HL-60/S4 (cell line): ENCODE data around the gene POU2F1.

Source experiments
- in situ Hi-C: fragments of 300-500 bp; cut with MboI; formaldehyde crosslinking; loops from 2 replicates; pipeline ENCODE4 v1.14.3; 2022; ENCODE audit warnings: low sequenced_read_pairs

Gene POU2F1

DNA sequence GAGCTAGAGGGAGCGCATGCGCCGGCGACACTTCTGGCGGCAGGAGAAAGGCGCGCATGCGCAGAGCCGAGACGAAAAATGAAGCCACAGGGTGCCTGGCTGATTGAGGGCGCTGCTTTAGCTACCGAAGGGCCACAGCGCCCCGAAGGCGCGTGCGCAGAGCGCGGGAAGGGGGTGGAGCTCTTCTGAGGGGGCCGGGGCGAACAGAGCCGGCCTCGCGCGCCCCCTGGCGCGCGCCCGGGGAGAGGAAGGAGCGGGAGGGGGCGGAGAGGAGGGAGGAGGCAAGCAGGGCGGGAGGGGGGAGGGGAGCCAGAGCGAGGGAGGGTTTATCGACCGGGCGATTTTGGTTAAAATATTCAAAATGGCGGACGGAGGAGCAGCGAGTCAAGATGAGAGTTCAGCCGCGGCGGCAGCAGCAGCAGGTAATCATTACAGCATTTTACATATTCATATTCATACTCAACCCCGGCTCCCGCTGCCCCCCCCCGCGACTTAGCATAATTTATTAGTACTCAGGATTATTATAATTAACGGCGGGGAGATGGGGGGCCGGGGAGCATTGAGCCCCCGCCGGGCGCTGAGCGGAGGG is at the start of gene POU2F1:
TSS of gene POU2F1 (plus strand) at position 350 of the 589 bp plus-strand sequence. CDS start at position 362, 12 bp downstream.
- in situ Hi-C loops = no loop called here

GRCh38 chr1:167171286-167171929 is 49.3 kb upstream of the POU2F1 start:
- in situ Hi-C loops = no loop called here

DNA sequence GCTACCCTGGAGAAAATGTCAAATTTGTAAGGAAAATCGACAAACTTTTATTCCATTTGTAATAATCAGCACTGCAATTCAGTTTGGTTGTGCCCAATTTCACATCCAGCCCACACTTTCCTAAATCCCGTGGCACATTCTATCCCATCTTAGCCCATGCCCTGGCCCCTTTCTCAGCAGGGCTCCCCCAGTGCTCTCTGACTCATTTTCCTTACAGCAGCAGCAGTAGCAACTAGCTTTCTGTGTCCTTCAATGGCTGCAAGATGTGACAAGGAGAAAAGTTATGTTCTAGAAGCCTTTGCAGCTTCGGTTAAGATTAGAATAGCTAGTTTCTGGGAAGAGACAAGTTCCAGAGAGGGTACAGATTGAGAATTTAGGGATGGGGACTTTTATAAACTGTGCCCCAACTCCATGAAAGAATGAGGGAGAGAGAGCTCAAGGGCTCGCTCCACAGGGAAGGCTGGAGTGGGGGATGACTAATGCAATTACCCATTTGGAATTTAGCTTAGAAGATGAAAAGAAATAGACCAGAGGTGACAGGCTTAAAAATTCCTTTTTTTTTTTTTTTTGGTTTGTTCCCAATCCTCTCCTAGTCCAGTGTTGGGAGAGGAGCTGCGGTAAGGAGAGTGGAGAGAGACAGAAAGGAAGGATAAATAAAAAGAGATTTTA is 47.0 kb upstream of the POU2F1 start:
- in situ Hi-C loops = no loop called here

DNA sequence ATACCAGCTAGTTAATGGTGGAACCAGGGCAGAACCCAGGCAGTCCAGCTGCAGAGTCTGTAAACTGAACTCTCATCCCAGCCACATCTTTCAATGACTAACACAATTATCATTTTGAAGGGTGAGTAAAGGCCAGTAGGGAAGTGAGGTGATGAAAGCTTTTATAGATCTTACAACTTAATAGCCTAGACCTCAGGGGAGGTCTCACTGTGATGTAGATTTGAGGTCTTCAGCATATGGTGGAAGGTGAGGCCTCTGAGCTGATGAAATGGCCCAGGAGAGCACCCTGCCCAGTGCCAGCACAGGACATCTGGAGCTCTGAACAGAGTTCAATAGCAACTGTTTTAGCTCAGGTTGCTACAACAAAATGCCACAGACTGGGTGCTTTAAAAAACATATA is 44.8 kb upstream of the POU2F1 start:
- in situ Hi-C loops = no loop called here

- in situ Hi-C loops = no loop called here
Observed at GRCh38 chr1:167178831-167179230, 41.9 kb upstream of the POU2F1 start.

GRCh38 chr1:167182571-167183320 is 37.9 kb upstream of the POU2F1 start:
- in situ Hi-C loops = no loop called here

DNA sequence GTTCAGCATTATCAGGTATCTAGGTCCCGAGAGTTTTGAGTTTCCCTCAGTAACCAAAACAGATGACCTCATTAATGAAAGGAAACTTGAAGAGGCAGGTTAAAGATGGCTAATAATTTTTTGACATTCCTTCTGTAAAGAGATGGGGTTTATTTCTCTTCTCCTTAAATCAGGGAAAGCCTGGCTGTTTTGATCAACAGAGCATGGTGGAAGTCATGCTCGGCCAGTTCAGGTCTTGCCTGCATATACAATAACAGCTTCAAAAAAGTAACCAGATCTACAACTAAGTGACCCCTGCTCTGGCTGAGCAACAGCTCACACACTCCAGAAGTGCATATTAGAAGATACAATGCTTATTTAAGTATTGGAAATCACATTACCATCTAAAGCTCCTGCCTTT is 36.6 kb upstream of the POU2F1 start:
- in situ Hi-C loops = no loop called here

GRCh38 chr1:167185062-167185461 is 35.6 kb upstream of the POU2F1 start:
- in situ Hi-C loops = no loop called here

DNA sequence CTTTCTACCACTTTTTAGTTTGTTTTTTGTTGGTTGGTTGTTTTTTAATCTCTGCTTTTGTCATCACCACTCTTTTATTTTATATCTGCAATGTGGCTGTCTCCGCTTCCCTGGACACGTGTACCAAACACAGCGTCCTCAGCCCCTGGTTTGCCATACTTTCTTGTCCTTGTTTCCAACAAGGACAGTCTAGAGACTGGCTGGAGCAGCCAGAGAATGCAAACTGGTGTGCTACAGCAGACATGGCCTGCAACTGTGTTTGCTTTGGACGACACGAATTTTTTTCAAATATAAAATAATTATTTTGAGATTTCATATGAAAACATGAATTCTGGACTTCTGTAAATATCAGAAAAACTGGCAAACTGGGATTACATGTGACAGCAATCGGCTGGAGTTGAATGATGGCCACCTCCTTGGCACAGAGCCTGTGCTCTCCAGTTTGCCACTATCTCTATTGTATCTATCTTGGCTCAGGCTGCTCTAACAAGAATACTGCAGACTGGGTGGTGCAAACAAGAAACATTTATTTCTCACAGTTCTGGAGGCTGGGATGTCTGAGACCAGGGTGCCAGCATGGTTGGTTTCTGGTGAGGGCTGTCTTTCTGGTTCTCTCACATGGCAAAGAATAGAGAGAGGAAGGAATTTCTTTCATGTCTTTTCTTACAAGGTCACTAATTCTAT is 34.6 kb upstream of the POU2F1 start:
- in situ Hi-C loops = no loop called here

DNA sequence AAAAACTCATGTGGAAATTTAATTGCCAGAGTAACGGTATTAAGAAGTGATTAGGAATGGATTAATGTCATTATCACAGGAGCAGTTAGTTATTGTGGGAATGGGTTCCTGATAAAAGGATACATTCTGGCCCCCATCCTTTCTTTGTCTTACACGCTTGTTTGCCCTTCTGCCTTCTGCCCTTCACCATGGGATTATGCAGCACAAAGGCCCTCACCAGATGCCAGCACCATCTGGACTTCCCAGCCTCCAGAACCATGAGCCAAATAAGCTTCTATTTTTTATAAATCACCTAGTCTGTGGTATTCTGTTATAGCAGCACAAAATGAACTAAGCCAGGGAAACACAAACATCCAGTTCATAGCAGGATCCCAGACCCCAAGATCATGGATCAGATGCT is 33.9 kb upstream of the POU2F1 start:
- in situ Hi-C loops = no loop called here

DNA sequence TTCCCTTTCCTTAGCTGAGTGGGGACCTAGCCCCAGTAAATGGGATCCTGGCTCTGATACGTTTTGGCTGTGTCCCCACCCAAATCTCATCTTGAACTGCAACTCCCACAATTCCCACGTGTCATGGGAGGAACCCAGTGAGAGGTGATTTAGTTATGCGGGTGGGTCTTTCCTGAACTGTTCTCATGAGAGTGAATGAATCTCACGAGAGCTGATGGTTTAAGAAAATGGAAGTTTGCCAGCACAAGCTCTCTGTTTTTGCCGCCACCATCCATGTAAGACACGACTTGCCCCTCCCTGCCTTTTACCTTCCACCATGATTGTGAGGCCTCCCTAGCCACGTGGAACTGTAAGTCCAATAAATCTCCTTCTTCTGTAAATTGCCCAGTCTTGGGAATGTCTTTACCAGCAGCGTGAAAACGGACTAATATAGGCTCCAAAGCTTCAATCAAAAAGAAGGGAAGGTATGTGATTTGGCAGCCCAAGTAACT is 29.9 kb upstream of the POU2F1 start:
- in situ Hi-C loops = no loop called here

- in situ Hi-C loops = no loop called here
Observed at GRCh38 chr1:167191958-167192357, 28.7 kb upstream of the POU2F1 start.

DNA sequence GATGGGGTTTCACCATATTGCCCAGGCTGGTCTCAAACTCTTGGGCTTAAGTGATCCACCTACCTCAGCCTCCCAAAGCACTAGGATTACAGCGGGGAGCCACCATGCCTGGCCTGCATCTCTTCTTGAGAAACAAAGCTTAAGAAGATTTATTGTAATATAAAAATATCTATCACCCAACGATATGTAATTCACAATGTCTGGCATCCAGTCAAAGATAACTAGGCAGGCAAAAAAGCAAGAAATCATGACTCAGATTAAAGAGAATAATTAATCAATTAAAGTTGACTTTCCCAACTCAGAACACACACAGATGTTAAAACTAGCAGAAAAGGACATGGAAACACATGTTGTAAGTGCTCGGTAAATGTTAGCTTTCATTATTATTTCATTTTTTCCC is 26.5 kb upstream of the POU2F1 start:
- in situ Hi-C loops = no loop called here

DNA sequence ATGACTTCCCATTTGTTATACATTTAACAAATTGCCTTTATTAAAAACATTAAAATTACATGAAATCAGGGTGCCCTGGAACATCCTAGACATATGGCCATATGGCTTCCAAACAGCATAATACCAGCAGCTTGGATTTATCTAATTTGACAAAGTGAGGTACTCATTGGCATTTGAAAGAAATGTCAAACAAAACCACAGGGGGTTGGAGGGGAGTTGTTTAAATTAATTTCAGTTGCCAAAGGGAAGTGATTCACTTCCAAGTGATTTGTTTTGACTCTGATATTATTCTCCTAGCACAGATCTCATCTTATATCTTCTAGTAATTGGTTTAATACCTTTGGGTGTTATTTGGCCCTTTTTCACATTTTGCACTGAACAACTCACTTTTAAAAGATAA is 24.5 kb upstream of the POU2F1 start:
- in situ Hi-C loops = no loop called here

- in situ Hi-C loops = no loop called here
Observed at GRCh38 chr1:167197236-167197635, 23.4 kb upstream of the POU2F1 start.

DNA sequence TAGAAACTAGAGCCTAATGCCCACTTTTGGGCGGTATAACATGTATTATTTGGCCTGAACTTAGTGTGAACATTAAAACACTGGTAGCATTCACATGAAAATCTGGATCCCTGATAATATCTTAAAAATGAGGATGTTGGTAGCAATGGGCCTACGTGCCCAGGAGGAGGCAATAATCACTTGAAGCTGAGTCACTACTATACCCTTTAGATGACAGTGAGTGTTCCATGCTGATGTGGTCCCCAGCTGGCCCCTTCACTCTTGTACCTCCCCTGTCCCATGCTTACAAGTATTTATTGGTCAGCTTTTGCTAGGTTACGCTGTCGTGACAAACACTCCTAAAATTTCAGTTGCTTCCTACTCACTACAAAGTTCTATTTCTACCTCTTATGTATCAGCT is 23.0 kb upstream of the POU2F1 start:
- in situ Hi-C loops = no loop called here

DNA sequence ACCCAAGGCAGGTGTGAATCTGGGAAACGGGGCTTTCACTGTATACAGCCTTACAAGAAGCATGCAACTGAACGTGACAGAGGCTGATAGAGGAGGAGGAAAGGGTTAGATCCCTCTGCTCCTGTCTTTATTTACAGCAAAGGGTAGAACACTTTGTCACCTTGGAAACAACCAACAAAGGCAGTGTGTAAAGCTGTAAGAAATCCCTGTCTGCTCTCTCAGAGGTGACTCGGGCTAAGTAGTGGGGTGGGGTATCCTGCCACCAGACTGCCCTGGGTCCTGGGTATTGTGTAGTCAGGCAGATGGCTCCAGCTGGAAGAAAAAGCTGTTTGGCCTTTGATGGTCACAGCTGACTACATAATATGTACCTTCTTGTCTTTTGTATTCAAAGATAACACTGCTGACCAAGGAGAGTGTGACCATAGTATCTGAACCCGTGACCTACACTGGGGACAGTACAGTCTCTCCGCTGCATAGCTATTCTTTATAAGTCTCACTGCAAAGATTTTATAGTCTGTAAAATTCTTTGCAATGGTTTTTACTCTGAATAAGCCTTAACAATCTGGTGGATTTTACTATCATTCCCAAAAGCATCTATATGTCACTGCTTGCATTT is 22.1 kb upstream of the POU2F1 start:
- in situ Hi-C loops = no loop called here

GRCh38 chr1:167199656-167200055 is 21.0 kb upstream of the POU2F1 start:
- in situ Hi-C loops = no loop called here

DNA sequence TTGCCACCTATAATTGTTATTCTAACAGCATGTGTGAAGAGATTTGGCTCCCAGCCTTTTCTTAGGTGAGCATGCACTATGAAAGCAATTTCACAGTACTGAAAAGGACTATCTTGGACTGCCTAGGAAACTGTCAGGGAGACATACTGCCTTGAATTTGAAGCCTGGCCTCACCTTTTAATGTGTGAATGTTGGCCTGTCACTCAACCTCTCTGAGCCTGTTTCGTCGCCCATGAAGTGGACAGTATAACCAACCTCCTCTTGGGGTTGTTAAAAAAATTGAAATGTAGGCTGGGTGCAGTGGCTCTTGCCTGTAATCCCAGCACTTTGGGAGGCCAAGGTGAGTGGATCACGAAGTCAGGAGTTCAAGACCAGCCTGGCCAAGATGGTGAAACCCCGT is 20.4 kb upstream of the POU2F1 start:
- in situ Hi-C loops = no loop called here

DNA sequence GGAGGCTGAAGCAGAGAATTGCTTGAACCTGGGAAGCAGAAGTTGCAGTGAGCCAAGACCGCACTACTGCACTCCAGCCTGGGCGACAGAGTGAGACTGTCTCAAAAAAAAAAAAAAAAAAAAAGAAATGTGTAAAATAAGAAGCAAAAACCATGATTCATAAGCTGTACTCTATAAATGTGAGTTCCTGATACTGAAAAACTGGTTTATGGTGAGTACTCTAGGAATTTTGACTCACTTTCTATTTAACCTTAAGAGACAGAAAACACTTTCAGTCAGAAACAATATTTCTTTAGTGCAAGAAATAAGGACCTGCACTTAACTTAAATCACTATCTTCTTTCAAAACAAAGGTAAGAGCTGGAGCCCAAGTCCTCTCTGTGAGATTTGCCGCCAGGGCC is 19.9 kb upstream of the POU2F1 start:
- in situ Hi-C loops = no loop called here

DNA sequence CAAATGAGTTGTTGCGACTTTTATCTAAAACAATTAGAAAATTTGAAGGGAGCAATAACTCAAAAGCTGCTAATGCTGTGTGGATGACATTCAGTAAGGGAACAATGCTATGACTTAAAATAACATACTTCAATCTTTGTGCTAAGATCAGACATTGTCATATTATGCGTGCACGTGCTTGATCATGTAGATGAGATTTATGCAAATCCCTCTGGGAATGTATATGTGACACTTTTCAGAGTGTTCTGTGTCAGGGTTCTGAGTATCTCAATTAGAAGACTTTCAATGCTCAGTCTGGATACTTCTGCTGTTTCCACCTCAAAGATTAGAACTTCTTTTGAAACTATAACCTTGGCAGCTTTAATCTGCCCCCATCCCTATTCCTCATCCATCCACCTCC is 18.6 kb upstream of the POU2F1 start:
- in situ Hi-C loops = no loop called here
